IPS-NIHi7 (cell line): ENCODE results near the gene KCNF1.

Experiments used
- DNase-seq: peaks from one replicate; pipeline ENCODE4 v3.0.0; 2012; ENCODE audit warnings: mixed read lengths; ENCODE audit errors: extremely low spot score

Gene KCNF1

GRCh38 chr2:10919410-10919770 is 7.7 kb downstream of the KCNF1 start:
- DNase-seq = no peak

- peak; percentile 40 for DNase-seq
These were observed 8.3 kb downstream of the KCNF1 start for GRCh38 chr2:10919771-10920621.

- DNase-seq = no peak
These were observed 9.1 kb downstream of the KCNF1 start for GRCh38 chr2:10920764-10921388.

GRCh38 chr2:10921525-10921924 is 9.8 kb downstream of the KCNF1 start:
- DNase-seq = no peak

- DNase-seq = no peak
These were observed 10.7 kb downstream of the KCNF1 start for GRCh38 chr2:10922307-10923007.

GRCh38 chr2:10923008-10923375 is 11.3 kb downstream of the KCNF1 start:
- no peak for DNase-seq

- no peak for DNase-seq
These were observed 12.2 kb downstream of the KCNF1 start for GRCh38 chr2:10923965-10924364.

- DNase-seq = no peak
These were observed 12.7 kb downstream of the KCNF1 start for GRCh38 chr2:10924441-10924840.

- no peak for DNase-seq
These were observed 13.1 kb downstream of the KCNF1 start for GRCh38 chr2:10924859-10925258.

- DNase-seq = no peak
These were observed 14.6 kb downstream of the KCNF1 start for GRCh38 chr2:10926191-10926820.

GRCh38 chr2:10930721-10931516 is 19.2 kb downstream of the KCNF1 start:
- no peak for DNase-seq

GRCh38 chr2:10931710-10932255 is 20.0 kb downstream of the KCNF1 start:
- no peak for DNase-seq

GRCh38 chr2:10932345-10933151 is 20.8 kb downstream of the KCNF1 start:
- no peak for DNase-seq

- DNase-seq = no peak
These were observed 22.0 kb downstream of the KCNF1 start for GRCh38 chr2:10933700-10934225.

- DNase-seq = no peak
These were observed 22.7 kb downstream of the KCNF1 start for GRCh38 chr2:10934308-10934978.

GRCh38 chr2:10934979-10935350 is 23.2 kb downstream of the KCNF1 start:
- DNase-seq = no peak

GRCh38 chr2:10935366-10935918 is 23.7 kb downstream of the KCNF1 start:
- no peak for DNase-seq

GRCh38 chr2:10935953-10936942 is 24.5 kb downstream of the KCNF1 start:
- peak; percentile 85 for DNase-seq
